ENCODE data around the gene IRF3. TPM values are rescaled to one million over a fixed set of nuclear protein-coding genes. Genes with fewer than 3 reads are reported as not detected.
A peak's percentile ranks its signal among the peaks of the same experiment; 100 is the strongest.

IRF3 gene
- total RNA-seq, 4 donors from 2014 or later = 38.7 to 102 (median 74.9) TPM

DNA sequence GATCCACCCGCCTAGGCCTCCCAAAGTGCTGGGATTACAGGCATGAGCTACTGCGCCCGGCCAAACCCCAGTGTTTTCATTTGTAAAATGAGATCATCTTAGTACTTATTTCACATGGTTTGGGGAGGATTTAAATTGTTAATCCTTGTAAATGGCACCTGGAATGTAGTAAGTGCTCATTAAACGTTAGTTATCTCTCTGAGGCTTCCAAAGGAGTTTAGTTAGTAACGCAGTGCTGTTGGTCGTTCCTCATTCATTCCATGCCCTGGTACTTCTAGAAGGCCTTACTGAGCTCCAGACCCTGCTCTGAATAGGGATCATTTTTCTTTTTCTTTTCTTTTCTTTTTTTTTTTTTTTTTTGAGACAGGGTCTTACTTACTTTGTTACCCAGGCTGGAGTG, 30.5 kb upstream of the IRF3 start:
- intact Hi-C loops (cut with DNase I; ENCODE audit: low total_unique reads) = no loop called here
- TF ChIP-seq, protein P1, sequence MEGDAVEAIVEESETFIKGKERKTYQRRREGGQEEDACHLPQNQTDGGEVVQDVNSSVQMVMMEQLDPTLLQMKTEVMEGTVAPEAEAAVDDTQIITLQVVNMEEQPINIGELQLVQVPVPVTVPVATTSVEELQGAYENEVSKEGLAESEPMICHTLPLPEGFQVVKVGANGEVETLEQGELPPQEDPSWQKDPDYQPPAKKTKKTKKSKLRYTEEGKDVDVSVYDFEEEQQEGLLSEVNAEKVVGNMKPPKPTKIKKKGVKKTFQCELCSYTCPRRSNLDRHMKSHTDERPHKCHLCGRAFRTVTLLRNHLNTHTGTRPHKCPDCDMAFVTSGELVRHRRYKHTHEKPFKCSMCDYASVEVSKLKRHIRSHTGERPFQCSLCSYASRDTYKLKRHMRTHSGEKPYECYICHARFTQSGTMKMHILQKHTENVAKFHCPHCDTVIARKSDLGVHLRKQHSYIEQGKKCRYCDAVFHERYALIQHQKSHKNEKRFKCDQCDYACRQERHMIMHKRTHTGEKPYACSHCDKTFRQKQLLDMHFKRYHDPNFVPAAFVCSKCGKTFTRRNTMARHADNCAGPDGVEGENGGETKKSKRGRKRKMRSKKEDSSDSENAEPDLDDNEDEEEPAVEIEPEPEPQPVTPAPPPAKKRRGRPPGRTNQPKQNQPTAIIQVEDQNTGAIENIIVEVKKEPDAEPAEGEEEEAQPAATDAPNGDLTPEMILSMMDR (IDR thresholded peaks at IDR 0.05) = no peak
- TF ChIP-seq POLR2A (IDR thresholded peaks at IDR 0.05) = no peak
- no peak overlapping the region for H3K4me3 ChIP-seq (ENCODE audit: low read depth, poor library complexity, severe bottlenecking)
- 83 to 93% methylated on average over 6 of the region's 6 CpGs for WGBS, 2 donors
- DNase-seq (ENCODE audit: low spot score in 2 of 2) = no peak

DNA sequence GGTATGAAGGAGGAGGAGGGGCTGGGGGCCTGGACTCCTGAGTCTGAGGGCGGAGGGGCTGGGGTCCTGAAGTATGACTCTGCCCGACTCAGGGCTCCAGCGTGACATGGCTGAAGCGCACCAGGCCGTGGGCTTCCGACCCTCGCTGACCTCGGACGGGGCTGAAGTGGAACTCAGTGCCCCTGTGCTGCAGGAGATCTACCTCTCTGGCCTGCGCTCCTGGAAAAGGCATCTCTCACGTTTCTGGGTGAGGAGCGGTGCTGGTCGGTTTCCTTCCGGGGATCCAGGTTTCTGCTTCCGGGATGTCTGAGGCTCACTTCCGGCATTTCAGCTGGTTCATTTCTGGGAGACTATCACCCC, 26.5 kb upstream of the IRF3 start:
- H3K4me3 ChIP-seq (ENCODE audit: low read depth, poor library complexity, severe bottlenecking) = no peak overlapping the region
- intact Hi-C loops (cut with DNase I; ENCODE audit: low total_unique reads) = no loop called here
- WGBS, 2 donors = 69 to 80% methylated on average over 16 of the region's 16 CpGs
- TF ChIP-seq POLR2A (IDR thresholded peaks at IDR 0.05) = no peak
- TF ChIP-seq, protein P1 (IDR thresholded peaks at IDR 0.05) = no peak
- no peak for DNase-seq (ENCODE audit: low spot score in 2 of 2)

DNA sequence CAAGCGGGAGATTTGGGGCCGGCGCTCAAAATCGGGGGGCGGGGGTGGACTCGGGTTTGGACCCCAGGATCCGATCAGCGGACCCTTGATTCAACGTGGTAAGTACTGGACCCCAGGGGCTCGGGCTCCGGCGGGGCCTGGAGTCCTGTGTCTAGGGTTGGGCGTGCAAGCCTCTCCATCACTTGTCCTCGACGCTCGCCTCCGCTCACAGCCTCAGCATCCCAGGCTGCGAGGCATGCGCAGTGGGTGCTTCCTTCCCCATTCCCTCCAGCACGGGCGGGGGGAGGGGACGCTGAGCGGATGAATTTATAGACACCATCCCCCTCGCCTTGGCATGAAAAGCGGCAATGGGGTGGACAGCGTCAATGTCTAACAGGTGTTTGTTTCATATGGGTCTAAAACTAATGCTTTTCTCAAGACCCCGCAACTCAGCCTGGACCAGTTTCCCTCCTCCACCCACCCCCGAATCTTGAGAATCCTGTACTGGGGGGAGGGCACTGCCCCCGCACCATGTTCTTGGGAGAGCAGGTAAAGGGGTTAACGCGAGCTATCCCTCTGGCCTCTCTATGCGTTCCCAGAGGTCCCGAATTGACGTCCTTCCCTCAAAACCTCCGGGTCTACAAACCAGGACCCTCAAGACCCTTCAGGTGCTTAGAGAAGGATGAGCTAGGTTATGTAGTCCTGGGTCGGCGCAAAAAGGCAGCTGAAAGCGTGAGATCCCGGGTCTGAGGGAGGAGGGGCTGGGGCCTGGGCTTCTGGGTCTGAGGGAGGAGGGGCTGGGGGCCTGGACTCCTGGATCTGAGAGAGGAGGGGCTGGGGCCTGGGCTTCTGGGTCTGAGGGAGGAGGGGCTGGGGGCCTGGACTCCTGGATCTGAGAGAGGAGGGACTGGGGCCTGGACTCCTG, 25.8 kb upstream of the IRF3 start:
- intact Hi-C loops (cut with DNase I; ENCODE audit: low total_unique reads) = no loop called here
- H3K4me3 ChIP-seq (ENCODE audit: low read depth, poor library complexity, severe bottlenecking) = no peak overlapping the region
- WGBS, 2 donors = 19 to 24% methylated on average over 31 to 38 of the region's 39 CpGs
- TF ChIP-seq POLR2A (IDR thresholded peaks at IDR 0.05) = no peak
- TF ChIP-seq, protein P1 (IDR thresholded peaks at IDR 0.05) = no peak
- DNase-seq (ENCODE audit: low spot score in 2 of 2) = no peak

DNA sequence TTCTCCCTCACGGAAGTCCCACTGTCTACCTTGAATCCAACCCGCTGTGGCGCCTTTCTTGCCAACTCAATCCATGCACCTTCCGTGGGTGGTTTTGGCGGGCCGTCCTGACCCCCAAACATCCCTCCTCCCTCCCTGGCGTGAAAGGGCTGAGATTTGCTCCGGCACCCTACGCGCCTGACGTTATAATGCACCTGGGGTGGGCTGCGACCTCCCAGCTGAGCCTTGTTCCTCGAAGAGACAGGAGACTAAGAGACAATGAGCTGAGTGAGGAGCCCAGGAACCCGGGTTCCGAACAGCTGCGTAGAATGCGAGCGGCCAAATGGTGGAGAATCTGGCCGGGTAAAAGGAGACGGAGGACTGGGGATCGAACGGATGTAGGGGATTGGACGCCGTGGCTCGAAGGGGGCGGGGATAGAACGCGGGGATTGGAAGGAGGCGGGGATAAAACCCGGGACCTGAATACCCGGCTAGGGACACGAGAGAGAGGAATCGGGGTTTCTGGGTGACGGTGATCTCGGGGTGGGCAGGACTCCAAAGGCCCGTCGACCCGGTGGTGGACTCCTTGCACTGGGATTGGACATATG, 25.1 kb upstream of the IRF3 start, which contains the start of gene CPT1C:
Gene CPT1C, plus strand, starts transcription at position 461 of the 587 bp plus-strand sequence. CDS start 1,137 bp downstream, outside the sequence.
- 1 to 2% methylated on average over 38 of the region's 38 CpGs for WGBS, 2 donors
- intact Hi-C loops (cut with DNase I; ENCODE audit: low total_unique reads) = no loop called here
- TF ChIP-seq POLR2A (IDR thresholded peaks at IDR 0.05) = no peak
- TF ChIP-seq, protein P1 (IDR thresholded peaks at IDR 0.05) = no peak
- peak within 1 kb of the TSS; percentile 34 for H3K4me3 ChIP-seq (ENCODE audit: low read depth, poor library complexity, severe bottlenecking)
- peak; percentile 73 to 95 for DNase-seq (ENCODE audit: low spot score in 2 of 2)

DNA sequence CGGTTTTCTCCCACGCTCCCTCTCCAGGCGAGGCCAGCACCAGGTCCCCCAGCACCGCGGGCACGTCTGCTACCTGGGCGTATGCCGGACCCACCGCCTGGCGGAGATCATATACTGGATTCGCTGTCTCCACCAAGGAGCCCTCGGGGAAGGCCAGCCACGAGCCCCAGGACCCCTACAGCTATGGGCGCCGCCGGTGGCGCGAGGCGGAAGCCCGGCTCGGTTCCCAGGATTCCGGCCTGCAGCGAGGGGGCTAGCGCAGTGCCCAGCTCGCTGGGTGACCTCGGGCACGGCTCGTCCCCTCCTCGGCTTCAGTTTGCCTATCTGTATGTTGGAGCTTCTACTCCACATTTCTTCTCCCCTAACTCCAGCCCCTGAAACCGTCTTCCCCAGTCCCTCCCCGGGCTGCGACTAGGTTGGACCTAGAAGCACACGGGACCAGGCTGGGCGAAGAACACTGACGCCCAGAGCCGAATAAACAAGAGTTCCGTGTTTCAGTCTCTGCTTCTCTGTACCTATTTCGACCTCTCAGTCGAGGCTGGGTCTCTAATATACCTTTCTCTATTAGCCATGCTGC, 24.5 kb upstream of the IRF3 start:
- intact Hi-C loops (cut with DNase I; ENCODE audit: low total_unique reads) = no loop called here
- H3K4me3 ChIP-seq (ENCODE audit: low read depth, poor library complexity, severe bottlenecking) = peak overlapping the region; percentile 34
- no peak for DNase-seq (ENCODE audit: low spot score in 2 of 2)
- 12 to 18% methylated on average over 34 to 39 of the region's 39 CpGs for WGBS, 2 donors
- TF ChIP-seq, protein P1 (IDR thresholded peaks at IDR 0.05) = no peak
- TF ChIP-seq POLR2A (IDR thresholded peaks at IDR 0.05) = no peak
